GM18861 (cell line): ENCODE measurements around the gene CDH23.

Experiments
- ATAC-seq: cut with Tn5 transposase; IDR thresholded peaks from one replicate; pipeline ENCODE4 v1.9.1; 2021; ENCODE audit not compliant: unreplicated experiment

CDH23 gene

GRCh38 chr10:71746344-71747037 is 349.8 kb downstream of the CDH23 start:
- no peak for ATAC-seq

- no peak for ATAC-seq
Observed at GRCh38 chr10:71747039-71747531, 350.4 kb downstream of the CDH23 start.

GRCh38 chr10:71747551-71748523 is 351.1 kb downstream of the CDH23 start:
- no peak for ATAC-seq

GRCh38 chr10:71748671-71749191 is 352.0 kb downstream of the CDH23 start:
- peak; percentile 44 for ATAC-seq

GRCh38 chr10:71749396-71749795 is 352.7 kb downstream of the CDH23 start:
- no peak for ATAC-seq

- no peak for ATAC-seq
Observed at GRCh38 chr10:71750124-71750841, 353.6 kb downstream of the CDH23 start.

GRCh38 chr10:71750986-71751385 is 354.3 kb downstream of the CDH23 start:
- no peak for ATAC-seq

GRCh38 chr10:71751515-71752224 is 354.9 kb downstream of the CDH23 start:
- ATAC-seq = no peak

- ATAC-seq = no peak
Observed at GRCh38 chr10:71752391-71753090, 355.8 kb downstream of the CDH23 start.

GRCh38 chr10:71753091-71753959 is 356.6 kb downstream of the CDH23 start:
- ATAC-seq = no peak

- no peak for ATAC-seq
Observed at GRCh38 chr10:71753960-71754505, 357.3 kb downstream of the CDH23 start.

GRCh38 chr10:71754562-71754961 is 357.8 kb downstream of the CDH23 start:
- no peak for ATAC-seq

- no peak for ATAC-seq
Observed at GRCh38 chr10:71755179-71755879, 358.6 kb downstream of the CDH23 start.

GRCh38 chr10:71756311-71757191 is 359.8 kb downstream of the CDH23 start:
- no peak for ATAC-seq

GRCh38 chr10:71757399-71757922 is 360.7 kb downstream of the CDH23 start:
- no peak for ATAC-seq

GRCh38 chr10:71761105-71761511 is 364.4 kb downstream of the CDH23 start:
- ATAC-seq = no peak
